GM12878 (cell line): ENCODE results near the gene MAML3.

Experiments
- EZH2 ChIP-seq: IDR thresholded peaks from 2 replicates; pipeline ENCODE4 v1.6.1; 2012; ENCODE audit warnings: low read depth, mild to moderate bottlenecking, control low read depth, inconsistent platforms, low read length, borderline replicate concordance; ENCODE audit not compliant: control insufficient read depth
- HDAC2 ChIP-seq: fragments of 200-600 bp; sonication (generic); IDR thresholded peaks from 2 replicates; pipeline ENCODE4 v1.6.1; 2017
- MTA2 ChIP-seq: fragments of 450-650 bp; IDR thresholded peaks from 2 replicates; pipeline ENCODE4 v1.6.1; 2016; ENCODE audit warnings: low read depth, mild to moderate bottlenecking, moderate library complexity
- RB1 ChIP-seq: fragments of 450-650 bp; formaldehyde crosslinking; IDR thresholded peaks from 2 replicates; pipeline ENCODE4 v1.6.1; 2017; ENCODE audit warnings: mild to moderate bottlenecking, borderline replicate concordance
- ZNF384 ChIP-seq: IDR thresholded peaks from 2 replicates; pipeline ENCODE4 v1.6.1; 2012; ENCODE audit warnings: low read depth, mild to moderate bottlenecking, low read length, improper control_type of control experiment, borderline replicate concordance
- TF ChIP-seq, protein P1 (sequence below): IDR thresholded peaks from 2 replicates; pipeline ENCODE4 v1.6.1; 2011; ENCODE audit warnings: low read depth, mild to moderate bottlenecking, low read length, moderate library complexity, borderline replicate concordance; ENCODE audit errors: extremely low read depth
- TF ChIP-seq, protein P2 (sequence below), 3 experiments: IDR thresholded peaks in 2 of 3; conservative IDR thresholded peaks in 1 of 3; 2 replicates each; pipeline ENCODE4 v1.5.1; 2011; ENCODE audit warnings: low read depth in 3 of 3, low read length in 3 of 3, mild to moderate bottlenecking in 3 of 3, control low read depth in 2 of 3, moderate library complexity in 2 of 3, inconsistent platforms in 1 of 3, mixed read lengths in 1 of 3; ENCODE audit not compliant: control insufficient read depth in 2 of 3, insufficient read depth in 1 of 3; ENCODE audit errors: extremely low read depth in 1 of 3
- TF ChIP-seq, protein P3 (sequence below): IDR thresholded peaks from 2 replicates; pipeline ENCODE4 v1.6.1; 2012; ENCODE audit warnings: low read length, inconsistent platforms

- TF ChIP-seq EZH2 (no peak), HDAC2 (no peak), RB1 (no peak), ZNF384 (no peak), MTA2 (no peak)
- TF ChIP-seq, protein P1, sequence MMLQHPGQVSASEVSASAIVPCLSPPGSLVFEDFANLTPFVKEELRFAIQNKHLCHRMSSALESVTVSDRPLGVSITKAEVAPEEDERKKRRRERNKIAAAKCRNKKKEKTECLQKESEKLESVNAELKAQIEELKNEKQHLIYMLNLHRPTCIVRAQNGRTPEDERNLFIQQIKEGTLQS = no peak
- TF ChIP-seq, protein P2, sequence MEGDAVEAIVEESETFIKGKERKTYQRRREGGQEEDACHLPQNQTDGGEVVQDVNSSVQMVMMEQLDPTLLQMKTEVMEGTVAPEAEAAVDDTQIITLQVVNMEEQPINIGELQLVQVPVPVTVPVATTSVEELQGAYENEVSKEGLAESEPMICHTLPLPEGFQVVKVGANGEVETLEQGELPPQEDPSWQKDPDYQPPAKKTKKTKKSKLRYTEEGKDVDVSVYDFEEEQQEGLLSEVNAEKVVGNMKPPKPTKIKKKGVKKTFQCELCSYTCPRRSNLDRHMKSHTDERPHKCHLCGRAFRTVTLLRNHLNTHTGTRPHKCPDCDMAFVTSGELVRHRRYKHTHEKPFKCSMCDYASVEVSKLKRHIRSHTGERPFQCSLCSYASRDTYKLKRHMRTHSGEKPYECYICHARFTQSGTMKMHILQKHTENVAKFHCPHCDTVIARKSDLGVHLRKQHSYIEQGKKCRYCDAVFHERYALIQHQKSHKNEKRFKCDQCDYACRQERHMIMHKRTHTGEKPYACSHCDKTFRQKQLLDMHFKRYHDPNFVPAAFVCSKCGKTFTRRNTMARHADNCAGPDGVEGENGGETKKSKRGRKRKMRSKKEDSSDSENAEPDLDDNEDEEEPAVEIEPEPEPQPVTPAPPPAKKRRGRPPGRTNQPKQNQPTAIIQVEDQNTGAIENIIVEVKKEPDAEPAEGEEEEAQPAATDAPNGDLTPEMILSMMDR (IDR thresholded peaks at IDR 0.05 in 2 of 3, conservative IDR thresholded peaks at IDR 0.05 in 1 of 3; ENCODE audit: control insufficient read depth in 2 of 3, extremely low read depth in 1 of 3, insufficient read depth in 1 of 3, low read depth in 3 of 3, low read length in 3 of 3) = no peak
- TF ChIP-seq, protein P3, sequence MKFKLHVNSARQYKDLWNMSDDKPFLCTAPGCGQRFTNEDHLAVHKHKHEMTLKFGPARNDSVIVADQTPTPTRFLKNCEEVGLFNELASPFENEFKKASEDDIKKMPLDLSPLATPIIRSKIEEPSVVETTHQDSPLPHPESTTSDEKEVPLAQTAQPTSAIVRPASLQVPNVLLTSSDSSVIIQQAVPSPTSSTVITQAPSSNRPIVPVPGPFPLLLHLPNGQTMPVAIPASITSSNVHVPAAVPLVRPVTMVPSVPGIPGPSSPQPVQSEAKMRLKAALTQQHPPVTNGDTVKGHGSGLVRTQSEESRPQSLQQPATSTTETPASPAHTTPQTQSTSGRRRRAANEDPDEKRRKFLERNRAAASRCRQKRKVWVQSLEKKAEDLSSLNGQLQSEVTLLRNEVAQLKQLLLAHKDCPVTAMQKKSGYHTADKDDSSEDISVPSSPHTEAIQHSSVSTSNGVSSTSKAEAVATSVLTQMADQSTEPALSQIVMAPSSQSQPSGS = no peak
Measured at GRCh38 chr4:139849219-139849618, 304.8 kb downstream of the MAML3 start.
